LoVo (cell line): ENCODE data around the gene SKIC2.
"Not testable (repeated sequence)": the region's sequence is repeated elsewhere in the genome, so short reads cannot be mapped to it uniquely, and the experiment has no call there.

Experiments used
- DNase-seq: peaks from one replicate; pipeline ENCODE4 v3.0.0-alpha.2; 2016; ENCODE audit warnings: low spot score

Gene SKIC2

DNA sequence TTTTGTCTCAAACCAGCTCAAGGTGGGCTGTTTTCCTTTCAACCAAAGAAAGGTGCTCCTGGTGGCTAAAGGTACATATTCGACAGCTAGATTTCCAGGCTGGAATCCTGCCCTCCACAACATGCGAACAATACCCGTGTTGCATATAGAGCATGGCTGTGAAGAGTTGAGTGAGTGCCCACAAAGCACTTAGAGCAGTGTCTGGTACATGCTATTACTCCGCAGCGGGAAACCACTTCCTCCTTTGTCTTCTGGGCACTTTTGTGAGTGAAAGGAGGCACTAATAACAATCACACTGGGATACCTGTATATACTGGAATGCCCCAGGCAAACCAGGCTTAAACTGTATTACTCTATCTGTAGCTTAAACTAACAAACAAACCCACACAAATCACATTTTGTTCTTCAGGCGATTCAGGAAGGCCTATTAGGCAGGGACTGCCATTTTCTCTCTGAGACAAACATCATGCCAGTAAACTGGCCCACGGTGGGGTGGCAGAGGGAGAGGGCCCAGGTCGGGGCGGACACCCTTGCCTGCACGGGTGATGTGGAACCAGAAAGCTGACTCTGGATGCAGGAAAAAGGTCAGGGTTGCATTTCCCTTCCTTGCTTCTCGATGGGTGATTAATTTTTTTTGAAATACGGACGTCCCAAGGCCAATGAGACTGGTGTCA lies 46.0 kb downstream of the SKIC2 start:
- not testable (repeated sequence) for DNase-seq

DNA sequence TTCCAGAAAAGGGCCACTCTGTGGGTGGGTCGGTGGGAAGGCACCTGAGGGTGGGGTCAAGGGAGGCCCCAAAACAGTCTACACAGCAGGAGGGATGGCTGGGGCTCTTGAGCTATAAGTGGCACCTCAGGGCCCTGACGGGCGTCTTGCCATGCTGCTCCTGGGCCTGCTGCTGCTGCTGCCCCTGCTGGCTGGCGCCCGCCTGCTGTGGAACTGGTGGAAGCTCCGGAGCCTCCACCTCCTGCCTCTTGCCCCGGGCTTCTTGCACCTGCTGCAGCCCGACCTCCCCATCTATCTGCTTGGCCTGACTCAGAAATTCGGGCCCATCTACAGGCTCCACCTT lies 46.5 kb downstream of the SKIC2 start:
- not testable (repeated sequence) for DNase-seq

DNA sequence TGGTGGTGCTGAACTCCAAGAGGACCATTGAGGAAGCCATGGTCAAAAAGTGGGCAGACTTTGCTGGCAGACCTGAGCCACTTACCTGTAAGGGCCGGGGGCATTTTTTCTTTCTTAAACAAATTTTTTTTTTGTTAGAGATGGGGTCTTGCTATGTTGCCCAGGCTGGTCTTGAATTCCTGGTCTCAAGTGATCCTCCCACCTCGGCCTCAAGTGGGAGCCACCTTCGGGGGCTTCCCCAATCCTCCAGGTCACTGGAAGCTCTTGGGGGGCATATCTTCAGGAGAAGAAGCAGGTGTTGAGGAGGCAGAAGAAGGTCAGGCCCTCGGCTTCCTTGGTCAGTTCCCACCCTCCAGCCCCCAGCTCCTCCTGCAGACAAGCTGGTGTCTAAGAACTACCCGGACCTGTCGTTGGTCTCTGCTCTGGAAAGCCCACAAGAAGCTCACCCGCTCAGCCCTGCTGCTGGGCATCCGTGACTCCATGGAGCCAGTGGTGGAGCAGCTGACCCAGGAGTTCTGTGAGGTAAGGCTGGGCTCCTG lies 47.1 kb downstream of the SKIC2 start:
- DNase-seq: not testable (repeated sequence)

DNA sequence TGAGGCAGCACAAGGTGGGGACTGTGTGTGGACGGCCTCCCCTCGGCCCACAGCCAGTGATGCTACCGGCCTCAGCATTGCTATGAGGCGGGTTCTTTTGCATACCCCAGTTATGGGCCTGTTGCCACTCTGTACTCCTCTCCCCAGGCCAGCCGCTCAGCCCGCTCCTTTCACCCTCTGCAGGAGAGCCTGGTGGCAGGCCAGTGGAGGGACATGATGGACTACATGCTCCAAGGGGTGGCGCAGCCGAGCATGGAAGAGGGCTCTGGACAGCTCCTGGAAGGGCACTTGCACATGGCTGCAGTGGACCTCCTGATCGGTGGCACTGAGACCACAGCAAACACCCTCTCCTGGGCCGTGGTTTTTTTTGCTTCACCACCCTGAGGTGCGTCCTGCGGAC lies 48.1 kb downstream of the SKIC2 start:
- not testable (repeated sequence) for DNase-seq

DNA sequence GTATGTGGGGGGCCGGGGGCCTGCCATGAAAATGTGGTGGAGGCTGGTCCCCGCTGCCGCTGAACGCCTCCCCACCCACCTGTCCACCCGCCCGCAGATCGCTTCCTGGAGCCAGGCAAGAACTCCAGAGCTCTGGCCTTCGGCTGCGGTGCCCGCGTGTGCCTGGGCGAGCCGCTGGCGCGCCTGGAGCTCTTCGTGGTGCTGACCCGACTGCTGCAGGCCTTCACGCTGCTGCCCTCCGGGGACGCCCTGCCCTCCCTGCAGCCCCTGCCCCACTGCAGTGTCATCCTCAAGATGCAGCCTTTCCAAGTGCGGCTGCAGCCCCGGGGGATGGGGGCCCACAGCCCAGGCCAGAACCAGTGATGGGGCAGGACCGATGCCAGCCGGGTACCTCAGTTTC lies 49.1 kb downstream of the SKIC2 start:
- not testable (repeated sequence) for DNase-seq

DNA sequence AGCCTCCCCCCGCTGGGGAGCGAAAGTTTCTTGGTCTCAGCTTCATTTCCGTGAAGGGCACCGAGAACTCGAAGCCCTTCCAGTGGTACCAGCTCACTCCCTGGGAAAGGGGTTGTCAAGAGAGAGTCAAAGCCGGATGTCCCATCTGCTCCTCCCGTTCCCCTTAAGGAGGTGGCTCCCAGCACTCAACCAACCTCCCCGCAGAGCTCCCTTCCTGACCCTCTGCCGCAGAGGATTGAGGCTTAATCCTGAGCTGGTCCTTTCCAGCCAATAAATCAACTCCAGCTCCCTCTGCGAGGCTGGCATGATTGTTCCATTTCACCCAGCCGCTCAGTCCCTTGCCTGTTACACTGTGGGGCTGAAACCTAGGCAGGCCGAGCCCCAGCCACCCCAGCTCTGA lies 49.6 kb downstream of the SKIC2 start:
- DNase-seq: not testable (repeated sequence)

DNA sequence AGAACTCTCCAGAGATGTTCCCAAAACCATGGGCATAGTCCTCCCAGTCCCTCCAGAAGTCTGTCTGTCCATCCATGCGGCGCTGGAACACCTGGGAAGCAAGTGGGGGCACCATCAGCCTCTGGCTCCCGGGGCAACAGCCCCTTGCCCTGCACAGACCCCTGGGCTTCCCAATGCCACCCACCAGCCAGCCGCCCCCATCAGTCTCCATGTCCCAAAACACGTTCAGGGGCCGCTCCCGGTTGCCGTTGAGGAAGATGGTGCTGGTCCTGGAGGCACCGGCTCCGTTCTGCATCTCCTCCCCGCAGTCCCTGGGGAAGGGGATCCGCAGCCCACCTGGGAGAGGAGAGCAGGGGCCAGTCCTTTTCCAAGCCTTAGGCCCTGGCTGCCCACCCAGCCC lies 50.6 kb downstream of the SKIC2 start:
- not testable (repeated sequence) for DNase-seq

DNA sequence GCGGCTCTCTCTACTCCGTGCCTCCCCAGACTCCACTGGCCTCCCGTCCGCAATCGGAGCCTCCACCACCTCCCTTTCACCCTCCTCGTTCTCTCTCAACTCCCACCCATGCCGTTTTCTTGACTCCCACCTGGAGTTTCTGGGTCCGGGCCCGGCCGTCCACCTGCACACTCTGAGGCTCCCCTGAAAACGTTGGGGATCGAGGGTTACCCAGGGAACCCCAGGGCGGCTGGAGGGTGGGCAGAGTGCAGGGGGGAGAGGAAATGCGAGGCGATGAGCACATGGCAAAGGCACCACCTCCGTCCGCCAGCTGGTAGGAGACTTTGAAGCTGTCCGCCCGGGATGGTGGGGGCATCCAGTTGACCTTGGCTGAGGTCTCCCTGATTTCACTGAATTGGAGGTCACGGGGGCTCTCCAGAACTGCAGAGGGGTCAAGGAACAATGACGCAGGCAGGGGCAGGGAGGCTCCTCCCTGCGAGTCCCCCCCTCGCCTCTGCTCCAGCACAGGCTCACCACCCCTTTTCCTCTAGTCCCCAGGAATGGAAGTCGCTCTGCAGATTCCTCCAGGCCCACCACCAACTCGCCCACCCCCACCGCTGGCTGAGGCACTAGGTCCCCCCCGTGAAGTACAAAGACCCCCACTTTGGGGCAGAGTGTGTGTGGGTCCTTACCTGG lies 52.0 kb downstream of the SKIC2 start:
- DNase-seq: not testable (repeated sequence)

DNA sequence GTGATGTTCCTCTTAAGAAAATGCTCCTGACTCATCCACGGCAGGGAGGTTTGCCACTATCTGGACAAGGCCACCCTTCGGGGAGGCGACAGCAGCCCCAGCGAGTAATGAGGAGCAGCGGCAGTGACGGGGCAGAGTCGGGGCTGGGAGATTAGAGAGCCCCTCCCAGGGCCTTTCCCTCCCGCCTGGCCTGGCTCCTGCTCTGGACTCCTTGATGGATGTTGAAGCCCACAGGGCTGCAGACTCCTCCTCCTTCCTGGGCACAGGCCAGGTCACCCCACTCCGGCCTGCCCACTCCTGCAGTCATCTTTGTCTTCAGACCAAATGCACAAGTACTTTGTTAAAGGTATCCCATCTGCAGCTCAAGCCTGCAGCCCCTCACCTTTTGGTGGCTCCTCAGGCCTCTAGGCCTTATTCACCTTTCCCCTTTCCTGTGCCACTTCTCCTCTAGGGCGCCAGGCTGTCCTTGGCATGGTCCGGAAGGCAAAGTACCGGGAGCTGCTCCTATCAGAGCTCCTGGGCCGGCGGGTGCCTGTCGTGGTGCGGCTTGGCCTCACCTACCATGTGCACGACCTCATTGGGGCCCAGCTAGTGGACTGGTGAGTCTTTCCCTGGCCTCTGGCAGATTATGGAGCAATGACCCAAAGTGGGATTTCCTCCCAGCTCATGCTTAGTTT lies 54.1 kb downstream of the SKIC2 start:
- not testable (repeated sequence) for DNase-seq

DNA sequence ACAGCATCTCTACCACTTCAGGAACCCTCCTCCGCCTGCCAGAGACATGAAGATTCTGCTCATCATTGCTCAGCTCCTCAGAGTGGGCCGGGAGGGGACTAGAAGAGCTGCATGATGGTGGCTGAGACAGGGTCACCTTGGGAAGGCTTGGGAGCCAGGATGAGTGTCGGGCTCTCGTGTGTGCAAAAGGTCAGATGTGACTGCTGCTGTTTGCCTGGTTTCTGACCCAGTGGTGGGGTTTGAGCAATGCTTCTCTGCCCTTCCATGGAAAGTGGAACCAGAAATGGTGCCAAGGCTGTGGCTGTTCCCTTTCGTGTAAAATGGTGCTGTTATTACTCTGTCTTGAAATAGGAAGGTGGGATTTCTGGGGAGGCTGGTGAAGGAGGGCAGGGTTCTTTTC lies 54.8 kb downstream of the SKIC2 start:
- DNase-seq: not testable (repeated sequence)

DNA sequence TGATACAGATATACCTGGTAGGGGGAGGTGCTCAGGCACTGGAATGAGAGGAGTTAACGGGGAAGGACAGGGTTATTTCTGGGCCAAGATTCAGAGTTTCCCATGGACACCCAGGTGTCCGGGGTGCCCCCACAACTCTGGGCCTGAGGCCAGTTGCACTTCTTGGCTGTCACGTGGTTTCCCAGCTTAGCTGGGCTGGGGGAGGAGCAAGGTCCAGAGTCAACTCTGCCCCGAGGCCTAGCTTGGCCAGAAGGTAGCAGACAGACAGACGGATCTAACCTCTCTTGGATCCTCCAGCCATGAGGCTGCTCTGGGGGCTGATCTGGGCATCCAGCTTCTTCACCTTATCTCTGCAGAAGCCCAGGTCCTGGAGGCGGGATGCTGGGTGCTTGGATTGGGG lies 55.6 kb downstream of the SKIC2 start, which contains the start of gene C4B:
TSS of gene C4B (plus strand) at position 249 of the 400 bp plus-strand sequence. CDS start at position 300, 51 bp downstream.
- not testable (repeated sequence) for DNase-seq
